Ishikawa (cell line): ENCODE measurements around the gene ACP7.

Source experiments
- CEBPB ChIP-seq: IDR thresholded peaks from 2 replicates; pipeline ENCODE4 v1.6.1; 2012
- CREB1 ChIP-seq: IDR thresholded peaks from 2 replicates; pipeline ENCODE4 v1.6.1; 2012; ENCODE audit warnings: low read depth
- EP300 ChIP-seq: IDR thresholded peaks from 2 replicates; pipeline ENCODE4 v1.6.1; 2012; ENCODE audit warnings: borderline replicate concordance
- FOXM1 ChIP-seq: IDR thresholded peaks from 2 replicates; pipeline ENCODE4 v1.6.1; 2012; ENCODE audit warnings: low read depth, borderline replicate concordance
- MAX ChIP-seq: IDR thresholded peaks from 2 replicates; pipeline ENCODE4 v1.6.1; 2012
- RAD21 ChIP-seq: IDR thresholded peaks from 2 replicates; pipeline ENCODE4 v1.6.1; 2012; ENCODE audit warnings: low read depth
- REST ChIP-seq: IDR thresholded peaks from 2 replicates; pipeline ENCODE4 v1.6.1; 2012; ENCODE audit warnings: low read depth, mild to moderate bottlenecking
- TAF1 ChIP-seq: IDR thresholded peaks from 2 replicates; pipeline ENCODE4 v1.6.1; 2012; ENCODE audit warnings: low read depth, mild to moderate bottlenecking
- TCF12 ChIP-seq: IDR thresholded peaks from 2 replicates; pipeline ENCODE4 v1.6.1; 2012; ENCODE audit warnings: low read depth
- TEAD4 ChIP-seq: IDR thresholded peaks from 2 replicates; pipeline ENCODE4 v1.6.1; 2012
- YY1 ChIP-seq: IDR thresholded peaks from 2 replicates; pipeline ENCODE4 v1.6.1; 2012; ENCODE audit warnings: low read depth

GRCh38 chr19:39135701-39136100 lies 51.5 kb downstream of the ACP7 start:
- no peak for TF ChIP-seq CEBPB
- TF ChIP-seq RAD21: no peak
- TF ChIP-seq TEAD4: no peak
- no peak for TF ChIP-seq YY1
- no peak for TF ChIP-seq EP300
- TF ChIP-seq FOXM1: no peak
- no peak for TF ChIP-seq REST
- TF ChIP-seq TAF1: no peak
- no peak for TF ChIP-seq CREB1
- no peak for TF ChIP-seq MAX
- no peak for TF ChIP-seq TCF12
